Fibroblast of lung (primary cell): Measurements from ENCODE around the gene ANKRD10. TPM values are rescaled to one million over a fixed set of nuclear protein-coding genes. Genes with fewer than 3 reads are reported as not detected.

Experiments used
- DNase-seq, 2 donors: peaks; one replicate each; pipeline versions ENCODE4 v3.0.0 to v3.0.0-alpha.2; 2010; ENCODE audit warnings: low read depth in 2 of 2
- H2AFZ ChIP-seq: 2 replicates; pipeline ENCODE4 v1.5.1; 2012; ENCODE audit warnings: low read length, control low read depth, inconsistent platforms
- H3K27ac ChIP-seq: 2 replicates; pipeline ENCODE4 v1.5.1; 2011; ENCODE audit warnings: low read length, control low read depth; ENCODE audit not compliant: insufficient read depth
- H3K27me3 ChIP-seq: 2 replicates; pipeline ENCODE4 v1.5.1; 2011; ENCODE audit warnings: mild to moderate bottlenecking, low read length; ENCODE audit not compliant: control insufficient read depth, insufficient read depth
- H3K36me3 ChIP-seq: 2 replicates; pipeline ENCODE4 v1.5.1; 2011; ENCODE audit warnings: low read length; ENCODE audit not compliant: control insufficient read depth, insufficient read depth
- H3K4me1 ChIP-seq: 2 replicates; pipeline ENCODE4 v1.5.1; 2011; ENCODE audit warnings: low read length; ENCODE audit not compliant: control insufficient read depth, insufficient read depth; ENCODE audit errors: extremely low read depth
- H3K4me2 ChIP-seq: 2 replicates; pipeline ENCODE4 v1.5.1; 2011; ENCODE audit warnings: low read length, control low read depth; ENCODE audit not compliant: insufficient read depth; ENCODE audit errors: extremely low read depth
- H3K4me3 ChIP-seq, 4 experiments: fragments of 200-600 bp in 1 of 4; sonication (generic) in 1 of 4; replicated peaks in 1 of 4; 2 replicates each; pipeline ENCODE4 v1.5.1; 2011 to 2016; ENCODE audit warnings: low read length in 4 of 4, low read depth in 3 of 4, mild to moderate bottlenecking in 3 of 4, control low read depth in 2 of 4, inconsistent platforms in 1 of 4, mixed read lengths in 1 of 4; ENCODE audit not compliant: insufficient read depth in 1 of 4; ENCODE audit errors: control extremely low read depth in 1 of 4
- H3K79me2 ChIP-seq: 2 replicates; pipeline ENCODE4 v1.5.1; 2012; ENCODE audit warnings: mild to moderate bottlenecking, low read length, inconsistent platforms; ENCODE audit not compliant: control insufficient read depth, insufficient read depth
- H3K9ac ChIP-seq: 2 replicates; pipeline ENCODE4 v1.5.1; 2011; ENCODE audit warnings: mild to moderate bottlenecking, low read length, control low read depth; ENCODE audit not compliant: insufficient read depth
- H3K9me3 ChIP-seq: 2 replicates; pipeline ENCODE4 v1.5.1; 2012; ENCODE audit warnings: low read depth, low read length; ENCODE audit not compliant: control insufficient read depth, insufficient read depth
- H4K20me1 ChIP-seq: 2 replicates; pipeline ENCODE4 v1.5.1; 2011; ENCODE audit warnings: low read length; ENCODE audit not compliant: control insufficient read depth, insufficient read depth; ENCODE audit errors: extremely low read depth
- EZH2 ChIP-seq: IDR thresholded peaks from 2 replicates; pipeline ENCODE4 v1.5.1; 2012; ENCODE audit warnings: low read length, control low read depth, mild to moderate bottlenecking; ENCODE audit errors: missing control alignments
- polyA plus RNA-seq, 2 donors: library from polyadenylated mRNA; depleted of rRNA in 1 of 2; stranded (reverse) in 1 of 2; unstranded in 1 of 2; fragments of >200 nt; gene quantifications; 2 replicates each; pipeline ENCODE4 v1.2.1, GENCODE V29; 2011 to 2012; ENCODE audit warnings: missing spikeins in 1 of 2
- total RNA-seq: library from RNA; depleted of rRNA; stranded (reverse); fragments of >200 nt; gene quantifications from 2 replicates; pipeline ENCODE4 v1.2.1, GENCODE V29; 2014
- TF ChIP-seq, protein P1 (sequence below), 2 donors: IDR thresholded peaks in 1 of 2; conservative IDR thresholded peaks in 1 of 2; 1 replicate in 1 of 2; 2 replicates in 1 of 2; pipeline ENCODE4 v1.5.1; 2011 to 2012; ENCODE audit warnings: low read length in 2 of 2, control low read depth in 1 of 2, inconsistent platforms in 1 of 2, low read depth in 1 of 2, mild to moderate bottlenecking in 1 of 2

Gene ANKRD10
- total and polyA plus RNA-seq, 2 donors (not counting 1 experiment from before 2014, with no cell fraction given), result 29.5 to 130 TPM

DNA sequence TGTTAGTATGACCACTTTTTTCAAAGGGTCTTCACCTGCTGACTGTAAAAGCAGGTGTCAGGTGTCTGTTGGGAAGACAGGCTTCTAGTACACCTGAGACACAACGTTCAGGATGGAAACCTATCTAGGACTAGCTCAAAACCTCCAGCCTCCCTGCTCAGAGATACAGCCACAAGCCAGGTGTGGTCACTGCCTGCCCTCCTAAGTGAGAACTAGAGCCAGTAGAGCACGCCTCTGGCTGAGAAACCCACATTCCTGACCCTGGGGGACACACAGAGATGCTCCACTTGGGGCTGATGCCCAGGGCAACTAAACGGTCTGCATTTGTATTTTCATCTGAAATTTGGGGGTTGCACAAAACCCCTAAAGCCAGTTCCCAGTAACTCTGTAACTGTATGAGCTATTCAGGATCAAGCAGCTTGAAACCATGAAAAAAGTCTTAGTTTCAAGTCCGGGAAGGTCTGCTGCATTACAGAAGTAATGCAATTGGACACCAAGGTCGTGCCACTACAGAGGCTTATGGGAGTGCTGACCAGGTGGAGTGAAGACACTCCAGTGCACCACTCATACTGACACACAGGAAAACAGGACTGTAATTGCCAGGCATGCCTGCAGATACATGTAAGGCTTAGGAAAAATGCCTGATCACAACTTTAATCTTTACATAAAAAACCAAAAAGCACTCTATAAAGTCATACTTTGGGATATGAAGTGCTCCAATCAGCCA lies 27.8 kb downstream of the ANKRD10 start:
- H3K27me3 ChIP-seq, result no peaks in the 10 kb centered on the region
- no peaks in the 10 kb centered on the region for H3K79me2 ChIP-seq
- DNase-seq, result no peak
- no peak overlapping the region for H3K4me3 ChIP-seq
- no peaks in the 10 kb centered on the region for H3K36me3 ChIP-seq
- no peak overlapping the region for H2AFZ ChIP-seq
- H3K4me1 ChIP-seq, result peaks cover 5% of the 10 kb centered on the region
- TF ChIP-seq, protein P1, sequence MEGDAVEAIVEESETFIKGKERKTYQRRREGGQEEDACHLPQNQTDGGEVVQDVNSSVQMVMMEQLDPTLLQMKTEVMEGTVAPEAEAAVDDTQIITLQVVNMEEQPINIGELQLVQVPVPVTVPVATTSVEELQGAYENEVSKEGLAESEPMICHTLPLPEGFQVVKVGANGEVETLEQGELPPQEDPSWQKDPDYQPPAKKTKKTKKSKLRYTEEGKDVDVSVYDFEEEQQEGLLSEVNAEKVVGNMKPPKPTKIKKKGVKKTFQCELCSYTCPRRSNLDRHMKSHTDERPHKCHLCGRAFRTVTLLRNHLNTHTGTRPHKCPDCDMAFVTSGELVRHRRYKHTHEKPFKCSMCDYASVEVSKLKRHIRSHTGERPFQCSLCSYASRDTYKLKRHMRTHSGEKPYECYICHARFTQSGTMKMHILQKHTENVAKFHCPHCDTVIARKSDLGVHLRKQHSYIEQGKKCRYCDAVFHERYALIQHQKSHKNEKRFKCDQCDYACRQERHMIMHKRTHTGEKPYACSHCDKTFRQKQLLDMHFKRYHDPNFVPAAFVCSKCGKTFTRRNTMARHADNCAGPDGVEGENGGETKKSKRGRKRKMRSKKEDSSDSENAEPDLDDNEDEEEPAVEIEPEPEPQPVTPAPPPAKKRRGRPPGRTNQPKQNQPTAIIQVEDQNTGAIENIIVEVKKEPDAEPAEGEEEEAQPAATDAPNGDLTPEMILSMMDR (conservative IDR thresholded peaks at IDR 0.05 in 1 of 2, IDR thresholded peaks at IDR 0.05 in 1 of 2; ENCODE audit: low read depth in 1 of 2, low read length in 2 of 2), result no peak
- no peak for TF ChIP-seq EZH2
- no peak overlapping the region for H3K9ac ChIP-seq
- H3K4me2 ChIP-seq, result no peak overlapping the region
- H3K9me3 ChIP-seq, result no peaks in the 10 kb centered on the region
- H3K27ac ChIP-seq, result no peak overlapping the region
- no peaks in the 10 kb centered on the region for H4K20me1 ChIP-seq

DNA sequence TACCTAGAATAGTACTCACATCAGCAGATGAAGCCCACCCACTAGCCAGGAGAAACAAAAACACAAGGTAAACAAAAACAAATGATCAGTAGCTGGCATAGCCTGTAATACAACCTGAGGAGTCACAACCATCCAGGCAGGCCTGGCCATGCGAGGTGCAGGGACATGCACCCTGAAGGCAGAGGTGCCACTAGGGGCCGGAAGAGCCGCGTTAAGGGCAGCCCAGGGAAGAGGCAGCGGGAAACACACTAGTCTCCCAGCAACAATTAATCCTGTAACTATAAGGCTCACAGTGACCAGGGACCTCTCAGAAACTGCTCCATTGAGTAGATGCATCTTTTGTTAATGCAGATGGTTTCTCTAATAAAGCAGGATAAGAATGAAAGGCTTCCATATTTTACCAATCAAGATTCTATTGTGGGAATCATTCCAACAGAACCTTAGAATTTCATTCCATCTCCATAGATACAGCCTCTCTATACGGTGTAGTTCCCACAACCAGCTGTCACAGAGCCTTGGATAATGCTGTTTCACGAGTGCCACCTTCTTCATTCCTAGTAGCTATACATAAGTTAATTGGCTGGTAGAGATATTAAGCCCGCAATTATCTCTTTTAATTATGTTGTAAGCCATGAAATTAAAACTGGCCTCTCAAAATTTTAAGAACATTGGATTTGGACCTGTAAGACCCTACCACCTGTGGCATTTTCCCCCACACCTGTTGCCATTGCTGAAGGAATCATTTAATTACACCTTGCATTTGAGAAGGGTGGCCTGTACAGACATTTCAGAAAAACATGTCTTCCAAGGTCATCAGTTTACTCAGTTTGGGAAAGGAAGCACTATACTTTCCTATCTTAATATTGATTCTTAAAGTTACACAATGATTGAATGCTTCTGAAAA lies 28.7 kb downstream of the ANKRD10 start:
- H3K36me3 ChIP-seq, result no peaks in the 10 kb centered on the region
- no peaks in the 10 kb centered on the region for H3K27me3 ChIP-seq
- H3K27ac ChIP-seq, result no peak overlapping the region
- H3K79me2 ChIP-seq, result no peaks in the 10 kb centered on the region
- H3K9me3 ChIP-seq, result no peaks in the 10 kb centered on the region
- H3K9ac ChIP-seq, result no peak overlapping the region
- H3K4me3 ChIP-seq, result no peak overlapping the region
- no peak for DNase-seq
- TF ChIP-seq, protein P1 (conservative IDR thresholded peaks at IDR 0.05 in 1 of 2, IDR thresholded peaks at IDR 0.05 in 1 of 2; ENCODE audit: low read depth in 1 of 2, low read length in 2 of 2), result no peak
- no peak for TF ChIP-seq EZH2
- no peak overlapping the region for H2AFZ ChIP-seq
- H3K4me1 ChIP-seq, result peaks cover 5% of the 10 kb centered on the region
- H3K4me2 ChIP-seq, result no peak overlapping the region
- H4K20me1 ChIP-seq, result no peaks in the 10 kb centered on the region

DNA sequence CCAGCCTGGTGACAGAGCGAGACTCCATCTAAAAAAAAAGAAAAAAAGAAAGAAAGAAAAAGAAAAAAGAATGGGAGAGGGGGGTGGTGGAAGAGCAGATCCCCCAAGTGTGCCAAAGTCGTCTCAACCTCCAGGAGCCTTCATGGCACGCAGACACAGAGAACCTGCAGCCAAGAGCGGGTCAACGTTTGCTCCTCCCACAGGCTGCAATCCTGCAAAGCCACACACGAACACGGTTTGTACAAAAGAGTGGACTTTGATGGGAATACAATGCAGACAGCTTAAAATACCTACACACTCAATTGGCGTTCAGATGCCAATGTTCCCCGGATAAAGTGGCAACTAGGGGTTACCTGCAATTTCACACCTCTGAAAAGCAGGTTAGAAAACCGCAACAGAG lies 29.4 kb downstream of the ANKRD10 start:
- H3K9me3 ChIP-seq, result no peaks in the 10 kb centered on the region
- no peaks in the 10 kb centered on the region for H3K36me3 ChIP-seq
- no peak overlapping the region for H3K9ac ChIP-seq
- H3K4me1 ChIP-seq, result peaks cover 5% of the 10 kb centered on the region
- H3K4me2 ChIP-seq, result no peak overlapping the region
- no peak for TF ChIP-seq EZH2
- TF ChIP-seq, protein P1 (conservative IDR thresholded peaks at IDR 0.05 in 1 of 2, IDR thresholded peaks at IDR 0.05 in 1 of 2; ENCODE audit: low read depth in 1 of 2, low read length in 2 of 2), result no peak
- no peak overlapping the region for H3K27ac ChIP-seq
- no peak for DNase-seq
- no peak overlapping the region for H3K4me3 ChIP-seq
- H2AFZ ChIP-seq, result no peak overlapping the region
- H4K20me1 ChIP-seq, result no peaks in the 10 kb centered on the region
- no peaks in the 10 kb centered on the region for H3K27me3 ChIP-seq
- H3K79me2 ChIP-seq, result no peaks in the 10 kb centered on the region
